ENCODE measurements around the gene MATCAP1. TPM values are rescaled to one million over a fixed set of nuclear protein-coding genes. Genes with fewer than 3 reads are reported as not detected.

Gene MATCAP1
- total and polyA plus RNA-seq, 4 donors, result 18.5 to 41.8 (median 26.0) TPM

- peak within 1 kb of the TSS; percentile 45 for H3K4me3 ChIP-seq
- 33 to 42% methylated on average over 6 of the region's 6 CpGs for WGBS, 2 donors
- peak within 1 kb of the TSS in 1 of 2 donors; percentile 56 for H3K27ac ChIP-seq (ENCODE audit: low read depth in 1 of 2, low read length in 1 of 2)
These were observed 6.3 kb upstream of the MATCAP1 start, which contains the start of gene EXOC3L1 for GRCh38 chr16:67190041-67190440. TSS of gene EXOC3L1 (minus strand) at chr16:67190136. CDS start at chr16:67189676, 460 bp downstream.

GRCh38 chr16:67188798-67189197, 5.0 kb upstream of the MATCAP1 start:
- Histone ChIP-seq H3K4me3 (no peak overlapping the region), H3K36me3 (ENCODE audit: control insufficient read depth in 4 of 4, insufficient read depth in 4 of 4, low read length in 4 of 4) (peaks cover 0 to 1% (median 0%) of the 10 kb centered on the region in 4 donors), H3K27me3 (ENCODE audit: control insufficient read depth in 3 of 3, insufficient read depth in 3 of 3, low read length in 2 of 3) (no peaks in the 10 kb centered on the region), H3K9ac (ENCODE audit: insufficient read depth in 1 of 2, low read length in 2 of 2) (no peak overlapping the region), H3K4me1 (ENCODE audit: control insufficient read depth in 5 of 5, insufficient read depth in 5 of 5, low read length in 5 of 5) (peaks cover 8 to 41% (median 18%) of the 10 kb centered on the region in 5 donors), H3K27ac (ENCODE audit: low read depth in 1 of 2, low read length in 1 of 2) (no peak overlapping the region), H3K9me3 (ENCODE audit: control insufficient read depth in 4 of 4, insufficient read depth in 3 of 4, low read length in 3 of 4) (no peaks in the 10 kb centered on the region)
- ATAC-seq (ENCODE audit: insufficient read depth, low FRiP score) (no peak), DNase-seq (no peak)
- WGBS, 2 donors, result 92 to 98% methylated on average over 15 of the region's 15 CpGs
- no peak for TF ChIP-seq CTCF (IDR thresholded peaks at IDR 0.05; ENCODE audit: control extremely low read depth, extremely low read depth)

More at GRCh38 chr16:67190041-67190440, 6.3 kb upstream of the MATCAP1 start, which contains the start of gene EXOC3L1:
- H3K27me3 ChIP-seq (ENCODE audit: control insufficient read depth in 3 of 3, insufficient read depth in 3 of 3, low read length in 2 of 3), result no peaks in the 10 kb centered on the region
- TF ChIP-seq CTCF (IDR thresholded peaks at IDR 0.05; ENCODE audit: control extremely low read depth, extremely low read depth), result no peak
- peaks cover 8 to 33% (median 18%) of the 10 kb centered on the region in 5 donors for H3K4me1 ChIP-seq (ENCODE audit: control insufficient read depth in 5 of 5, insufficient read depth in 5 of 5, low read length in 5 of 5)
- H3K36me3 ChIP-seq (ENCODE audit: control insufficient read depth in 4 of 4, insufficient read depth in 4 of 4, low read length in 4 of 4), result peaks cover 6 to 11% (median 10%) of the 10 kb centered on the region in 4 donors
- H3K9me3 ChIP-seq (ENCODE audit: control insufficient read depth in 4 of 4, insufficient read depth in 3 of 4, low read length in 3 of 4), result no peaks in the 10 kb centered on the region
- ATAC-seq (ENCODE audit: insufficient read depth, low FRiP score) (no peak), DNase-seq (peak in 1 of 3 donors; percentile 22)
- H3K9ac ChIP-seq (ENCODE audit: insufficient read depth in 1 of 2, low read length in 2 of 2), result no peak within 1 kb of the TSS

GRCh38 chr16:67188323-67188722, 4.6 kb upstream of the MATCAP1 start:
- H3K27me3 ChIP-seq (ENCODE audit: control insufficient read depth in 3 of 3, insufficient read depth in 3 of 3, low read length in 2 of 3), result no peaks in the 10 kb centered on the region
- H3K4me1 ChIP-seq (ENCODE audit: control insufficient read depth in 5 of 5, insufficient read depth in 5 of 5, low read length in 5 of 5), result peaks cover 8 to 38% (median 18%) of the 10 kb centered on the region in 5 donors
- H3K27ac ChIP-seq (ENCODE audit: low read depth in 1 of 2, low read length in 1 of 2), result no peak overlapping the region
- no peak overlapping the region for H3K4me3 ChIP-seq
- no peaks in the 10 kb centered on the region for H3K9me3 ChIP-seq (ENCODE audit: control insufficient read depth in 4 of 4, insufficient read depth in 3 of 4, low read length in 3 of 4)
- WGBS, 2 donors, result 83 to 85% methylated on average over 4 of the region's 4 CpGs
- ATAC-seq (ENCODE audit: insufficient read depth, low FRiP score) (no peak), DNase-seq (no peak)
- H3K9ac ChIP-seq (ENCODE audit: insufficient read depth in 1 of 2, low read length in 2 of 2), result no peak overlapping the region
- no peaks in the 10 kb centered on the region for H3K36me3 ChIP-seq (ENCODE audit: control insufficient read depth in 4 of 4, insufficient read depth in 4 of 4, low read length in 4 of 4)
- TF ChIP-seq CTCF (IDR thresholded peaks at IDR 0.05; ENCODE audit: control extremely low read depth, extremely low read depth), result no peak
